Suprapubic skin (tissue), 4 donors: Measurements from ENCODE around the gene PSMC6. TPM values are rescaled to one million over a fixed set of nuclear protein-coding genes. Genes with fewer than 3 reads are reported as not detected.

Experiments
- DNase-seq, 2 donors: peaks; one replicate each; pipeline ENCODE4 v3.0.0-alpha.2; 2019; ENCODE audit warnings: low spot score in 2 of 2
- H3K27ac ChIP-seq: fragments of 200-600 bp; sonication (generic); one replicate; pipeline ENCODE4 v1.5.1; 2019
- H3K27me3 ChIP-seq: fragments of 200-600 bp; sonication (generic); one replicate; pipeline ENCODE4 v1.5.1; 2019
- H3K36me3 ChIP-seq: fragments of 200-600 bp; sonication (generic); one replicate; pipeline ENCODE4 v1.5.1; 2019
- H3K4me1 ChIP-seq: fragments of 200-600 bp; sonication (generic); one replicate; pipeline ENCODE4 v1.5.1; 2019
- H3K4me3 ChIP-seq: fragments of 200-600 bp; sonication (generic); one replicate; pipeline ENCODE4 v1.5.1; 2019; ENCODE audit warnings: mild to moderate bottlenecking
- H3K9me3 ChIP-seq: fragments of 200-600 bp; sonication (generic); one replicate; pipeline ENCODE4 v1.5.1; 2019
- EP300 ChIP-seq: sonication (generic); formaldehyde crosslinking; IDR thresholded peaks from one replicate; pipeline ENCODE4 v1.6.1; 2017; ENCODE audit warnings: antibody characterized with exemption
- POLR2A ChIP-seq, 2 donors: fragments of 450-650 bp; IDR thresholded peaks; one replicate each; pipeline ENCODE4 v1.6.1; 2017; ENCODE audit warnings: antibody characterized with exemption in 2 of 2, mild to moderate bottlenecking in 2 of 2, moderate library complexity in 2 of 2
- POLR2AphosphoS5 ChIP-seq, 3 donors: sonication (generic); formaldehyde crosslinking; IDR thresholded peaks; one replicate each; pipeline ENCODE4 v1.6.1; 2017; ENCODE audit warnings: antibody characterized with exemption in 3 of 3
- WGBS: methylation state at CpG from one replicate; pipeline ENCODE4 v1.1.5; 2018; 5-methylcytosine and 5-hydroxymethylcytosine counted together
- total RNA-seq, 4 donors: library from RNA; depleted of rRNA; stranded (reverse); fragments of >200 nt; gene quantifications; one replicate each; pipeline ENCODE4 v1.1.0, GENCODE V29; 2016
- TF ChIP-seq, protein P1 (sequence below), 2 donors: fragments of 200-600 bp in 1 of 2; fragments of 450-650 bp in 1 of 2; sonication (generic) in 1 of 2; IDR thresholded peaks; one replicate each; pipeline ENCODE4 v1.5.1; 2016 to 2019; ENCODE audit warnings: antibody characterized with exemption in 2 of 2, mild to moderate bottlenecking in 1 of 2, moderate library complexity in 1 of 2

PSMC6 gene
- total RNA-seq, 4 donors from 2014 or later, result 53.8 to 78.1 (median 67.1) TPM

DNA sequence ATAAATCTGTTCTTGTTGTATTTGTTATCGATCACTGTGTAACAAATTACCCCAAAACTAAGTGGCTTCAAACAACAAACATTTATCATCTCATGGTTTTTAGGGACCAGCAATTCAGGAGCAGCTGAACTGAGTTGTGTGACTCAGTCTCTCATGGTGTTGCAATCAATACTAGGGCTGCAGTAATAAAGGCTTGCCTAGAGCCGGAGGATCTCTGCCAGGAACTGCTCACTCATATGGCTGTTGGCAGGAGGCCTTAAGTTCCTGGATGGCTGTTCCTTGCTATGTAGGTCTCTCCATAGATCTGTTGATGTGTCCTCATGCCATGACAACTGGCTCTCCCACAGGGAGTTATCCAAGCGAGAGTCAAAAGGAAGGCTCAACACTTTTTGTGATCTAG, 3.8 kb upstream of the PSMC6 start:
- Histone ChIP-seq H3K9me3 (no peaks in the 10 kb centered on the region), H3K27ac (no peak overlapping the region), H3K4me3 (no peak overlapping the region), H3K36me3 (no peaks in the 10 kb centered on the region), H3K27me3 (no peaks in the 10 kb centered on the region), H3K4me1 (peaks cover 22% of the 10 kb centered on the region)
- 59% methylated on average over 3 of the region's 3 CpGs for WGBS
- no peak for DNase-seq
- TF ChIP-seq POLR2A (IDR thresholded peaks at IDR 0.05) (no peak), POLR2AphosphoS5 (IDR thresholded peaks at IDR 0.05) (no peak), EP300 (no peak)
- TF ChIP-seq, protein P1, sequence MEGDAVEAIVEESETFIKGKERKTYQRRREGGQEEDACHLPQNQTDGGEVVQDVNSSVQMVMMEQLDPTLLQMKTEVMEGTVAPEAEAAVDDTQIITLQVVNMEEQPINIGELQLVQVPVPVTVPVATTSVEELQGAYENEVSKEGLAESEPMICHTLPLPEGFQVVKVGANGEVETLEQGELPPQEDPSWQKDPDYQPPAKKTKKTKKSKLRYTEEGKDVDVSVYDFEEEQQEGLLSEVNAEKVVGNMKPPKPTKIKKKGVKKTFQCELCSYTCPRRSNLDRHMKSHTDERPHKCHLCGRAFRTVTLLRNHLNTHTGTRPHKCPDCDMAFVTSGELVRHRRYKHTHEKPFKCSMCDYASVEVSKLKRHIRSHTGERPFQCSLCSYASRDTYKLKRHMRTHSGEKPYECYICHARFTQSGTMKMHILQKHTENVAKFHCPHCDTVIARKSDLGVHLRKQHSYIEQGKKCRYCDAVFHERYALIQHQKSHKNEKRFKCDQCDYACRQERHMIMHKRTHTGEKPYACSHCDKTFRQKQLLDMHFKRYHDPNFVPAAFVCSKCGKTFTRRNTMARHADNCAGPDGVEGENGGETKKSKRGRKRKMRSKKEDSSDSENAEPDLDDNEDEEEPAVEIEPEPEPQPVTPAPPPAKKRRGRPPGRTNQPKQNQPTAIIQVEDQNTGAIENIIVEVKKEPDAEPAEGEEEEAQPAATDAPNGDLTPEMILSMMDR (IDR thresholded peaks at IDR 0.05), result no peak

DNA sequence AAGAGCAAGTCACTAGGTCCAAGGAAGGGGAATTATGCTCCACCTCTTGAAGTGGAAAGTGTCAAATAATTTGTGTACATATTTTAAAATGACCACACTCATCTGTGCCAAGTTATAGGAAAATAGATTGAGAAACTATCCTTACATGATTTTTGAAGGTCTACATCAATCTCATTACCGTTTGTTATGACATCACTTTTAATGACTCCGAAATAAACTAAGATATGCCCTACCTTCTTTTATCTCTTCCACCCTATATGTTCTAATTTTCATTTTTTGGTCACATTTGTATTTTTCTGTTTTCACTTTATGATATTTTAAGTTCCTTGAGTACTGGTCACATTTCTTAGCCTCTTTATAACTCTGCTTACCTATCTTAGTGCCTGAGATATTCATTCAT, 3.3 kb upstream of the PSMC6 start:
- Histone ChIP-seq H3K36me3 (no peaks in the 10 kb centered on the region), H3K27me3 (no peaks in the 10 kb centered on the region), H3K9me3 (no peaks in the 10 kb centered on the region), H3K4me3 (no peak overlapping the region), H3K27ac (no peak overlapping the region), H3K4me1 (peaks cover 26% of the 10 kb centered on the region)
- 91% methylated on average over 2 of the region's 2 CpGs for WGBS
- DNase-seq, result no peak
- no peak for TF ChIP-seq POLR2AphosphoS5 (IDR thresholded peaks at IDR 0.05)
- TF ChIP-seq, protein P1 (IDR thresholded peaks at IDR 0.05), result no peak
- TF ChIP-seq EP300, result no peak
- TF ChIP-seq POLR2A (IDR thresholded peaks at IDR 0.05), result no peak

DNA sequence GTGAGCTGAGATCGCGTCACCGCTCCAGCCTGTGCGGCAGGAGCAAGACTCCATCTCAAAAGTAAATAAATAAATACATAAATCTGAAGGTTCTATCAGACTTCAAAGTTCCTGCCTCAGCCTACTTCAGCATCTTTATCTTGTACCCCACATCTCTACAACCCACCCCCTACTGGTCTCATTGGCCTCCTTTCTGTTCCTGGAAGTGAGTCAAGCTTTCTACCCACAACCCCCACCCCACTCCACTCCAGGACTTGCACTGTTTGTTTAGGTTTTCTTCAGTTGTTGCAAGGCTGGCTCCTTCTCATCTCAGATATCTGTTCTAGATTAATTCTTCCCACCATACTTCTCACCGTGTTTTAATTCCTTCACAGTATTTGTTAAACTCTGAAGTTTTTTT, 714 bp upstream of the PSMC6 start:
- 91% methylated on average over 5 of the region's 5 CpGs for WGBS
- Histone ChIP-seq H3K36me3 (peaks cover 15% of the 10 kb centered on the region), H3K4me3 (peak overlapping the region; percentile 79), H3K9me3 (no peaks in the 10 kb centered on the region), H3K4me1 (peaks cover 21% of the 10 kb centered on the region), H3K27ac (peak overlapping the region; percentile 86), H3K27me3 (no peaks in the 10 kb centered on the region)
- TF ChIP-seq EP300 (no peak), POLR2AphosphoS5 (IDR thresholded peaks at IDR 0.05) (no peak), POLR2A (IDR thresholded peaks at IDR 0.05) (no peak)
- TF ChIP-seq, protein P1 (IDR thresholded peaks at IDR 0.05), result no peak
- no peak for DNase-seq

DNA sequence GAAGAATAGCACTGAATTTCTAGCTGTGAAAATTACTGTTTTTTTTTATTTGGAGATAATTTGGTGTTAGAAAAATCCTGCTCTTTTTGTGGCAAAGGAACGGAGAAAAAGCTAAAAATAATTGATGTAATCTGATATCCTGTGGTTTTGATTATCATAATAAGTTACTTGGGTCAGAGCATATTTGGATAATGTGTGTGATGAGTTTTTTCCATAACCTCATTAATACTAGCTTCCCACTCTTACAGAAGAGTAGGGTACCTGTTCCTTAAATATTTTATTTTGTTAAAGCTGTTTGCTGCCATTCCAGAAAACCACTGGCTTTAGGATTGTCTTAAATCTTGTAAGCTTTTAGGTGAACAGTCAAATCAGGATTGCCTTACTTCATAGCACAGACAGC, 4.7 kb downstream of the PSMC6 start:
- Histone ChIP-seq H3K9me3 (no peaks in the 10 kb centered on the region), H3K36me3 (peaks cover 63% of the 10 kb centered on the region), H3K4me1 (peaks cover 14% of the 10 kb centered on the region), H3K4me3 (no peak overlapping the region), H3K27me3 (no peaks in the 10 kb centered on the region), H3K27ac (no peak overlapping the region)
- TF ChIP-seq POLR2AphosphoS5 (IDR thresholded peaks at IDR 0.05), result no peak
- TF ChIP-seq, protein P1 (IDR thresholded peaks at IDR 0.05), result no peak
- TF ChIP-seq EP300, result no peak
- TF ChIP-seq POLR2A (IDR thresholded peaks at IDR 0.05), result no peak
- WGBS, result 38% methylated on average over 1 of the region's 1 CpG
- no peak for DNase-seq

DNA sequence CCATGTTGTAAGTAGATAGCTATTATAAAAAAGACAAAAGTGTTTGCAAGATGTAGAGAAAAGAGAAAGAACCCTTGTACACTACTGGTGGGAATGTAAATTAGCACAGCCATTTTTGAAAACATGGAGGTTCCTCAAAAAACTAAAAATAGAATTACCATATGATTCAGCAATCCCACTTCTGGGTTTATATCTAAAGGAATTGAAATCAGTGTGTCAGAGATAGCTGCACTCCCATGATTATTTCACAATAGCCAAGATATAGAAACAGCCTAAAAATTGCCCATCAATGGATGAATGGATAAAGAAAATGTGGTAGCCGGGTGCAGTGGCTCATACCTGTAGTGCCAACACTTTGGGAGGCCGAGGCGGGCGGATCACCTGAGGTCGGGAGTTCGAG, 9.2 kb downstream of the PSMC6 start:
- TF ChIP-seq, protein P1 (IDR thresholded peaks at IDR 0.05), result no peak
- TF ChIP-seq POLR2AphosphoS5 (IDR thresholded peaks at IDR 0.05) (no peak), POLR2A (IDR thresholded peaks at IDR 0.05) (no peak), EP300 (no peak)
- H3K4me3 ChIP-seq, result no peak overlapping the region
- H3K36me3 ChIP-seq, result peaks cover 86% of the 10 kb centered on the region
- H3K9me3 ChIP-seq, result no peaks in the 10 kb centered on the region
- H3K27me3 ChIP-seq, result no peaks in the 10 kb centered on the region
- 96% methylated on average over 6 of the region's 6 CpGs for WGBS
- no peak for DNase-seq
- no peaks in the 10 kb centered on the region for H3K4me1 ChIP-seq
- no peak overlapping the region for H3K27ac ChIP-seq
